Panc1 (cell line): ENCODE measurements around the gene TUFT1. TPM values are rescaled to one million over a fixed set of nuclear protein-coding genes. Genes with fewer than 3 reads are reported as not detected.

ENCODE experiments used
- ATAC-seq: fragments of 200-7000 bp; cut with Tn5 transposase; 2 replicates; pipeline ENCODE4 v1.9.1; 2020; ENCODE audit warnings: mild to moderate bottlenecking, moderate library complexity
- BruUV-seq: library from RNA; stranded (reverse); fragments of 400-500 nt; replicated peaks from 2 replicates; lab custom pipeline; 2021; lab: Mats Ljungman, UMichigan
- CTCF ChIA-PET: fragments of 300-600 bp; sonication (Branson Sonifier 250); formaldehyde crosslinking; loops from one replicate; lab custom pipeline; 2022; ENCODE audit warnings: antibody characterized with exemption; lab: Charles Lee
- POLR2A ChIA-PET: fragments of 300-600 bp; sonication (Branson Sonifier 250); formaldehyde crosslinking; loops from one replicate; lab custom pipeline; 2022; ENCODE audit warnings: antibody characterized with exemption; lab: Charles Lee
- DNase-seq: peaks from one replicate; pipeline ENCODE4 v3.0.0-alpha.2; 2010; ENCODE audit warnings: low read depth, low spot score
- H3K27ac ChIP-seq: 2 replicates; pipeline ENCODE4 v1.5.1; 2011; ENCODE audit warnings: mild to moderate bottlenecking, low read length, inconsistent platforms
- H3K27me3 ChIP-seq: fragments of 200-500 bp; sonication (Bioruptor generic); 2 replicates; pipeline ENCODE4 v1.6.0; 2014; ENCODE audit warnings: low read length, inconsistent platforms; ENCODE audit not compliant: control insufficient read depth, insufficient read depth
- H3K36me3 ChIP-seq: fragments of 200-500 bp; sonication (Bioruptor generic); 2 replicates; pipeline ENCODE4 v1.5.1; 2014; ENCODE audit warnings: inconsistent platforms, mild to moderate bottlenecking, low read length, moderate library complexity; ENCODE audit not compliant: control insufficient read depth, insufficient read depth
- H3K4me1 ChIP-seq: 2 replicates; pipeline ENCODE4 v1.5.1; 2011; ENCODE audit warnings: inconsistent platforms, mild to moderate bottlenecking, low read length, moderate library complexity; ENCODE audit not compliant: control insufficient read depth, insufficient read depth
- H3K4me3 ChIP-seq, 2 experiments: 2 replicates each; pipeline ENCODE4 v1.5.1; 2011 to 2012; ENCODE audit warnings: low read depth in 2 of 2, low read length in 2 of 2, mild to moderate bottlenecking in 2 of 2, inconsistent platforms in 1 of 2, moderate library complexity in 1 of 2
- H3K9me3 ChIP-seq: fragments of 200-500 bp; sonication (Bioruptor generic); 2 replicates; pipeline ENCODE4 v1.5.1; 2014; ENCODE audit warnings: low read depth, mild to moderate bottlenecking, inconsistent platforms, low read length, moderate library complexity; ENCODE audit not compliant: control insufficient read depth, insufficient read depth
- POLR2AphosphoS5 ChIP-seq: IDR thresholded peaks from 2 replicates; pipeline ENCODE4 v1.6.1; 2012; ENCODE audit warnings: mild to moderate bottlenecking, low read depth, low read length, moderate library complexity
- SIN3A ChIP-seq: IDR thresholded peaks from 2 replicates; pipeline ENCODE4 v1.6.1; 2012; ENCODE audit warnings: low read depth, mild to moderate bottlenecking, low read length, moderate library complexity, borderline replicate concordance; ENCODE audit not compliant: insufficient read depth
- TCF7L2 ChIP-seq: IDR thresholded peaks from 2 replicates; pipeline ENCODE4 v1.6.1; 2011; ENCODE audit warnings: mild to moderate bottlenecking, low read depth, low read length, inconsistent platforms
- in situ Hi-C: cut with HindIII; loops from 2 replicates; pipeline ENCODE4 v1.10.0; 2016; ENCODE audit warnings: low sequenced_read_pairs, low pct_unique_long_range_greater_than_20kb
- intact Hi-C: fragments of 100-400 bp; cut with micrococcal nuclease; formaldehyde crosslinking; loops from one replicate; pipeline ENCODE4 v1.10.0; 2022; ENCODE audit not compliant: unreplicated experiment
- total RNA-seq: library from RNA; stranded (reverse); gene quantifications from one replicate; pipeline ENCODE4 v1.2.1, GENCODE V29; 2021; ENCODE audit not compliant: unreplicated experiment
- TF ChIP-seq, protein P1 (sequence below): fragments of 450-650 bp; IDR thresholded peaks from 2 replicates; pipeline ENCODE4 v1.5.1; 2017; ENCODE audit warnings: mild to moderate bottlenecking
- TF ChIP-seq, protein P2 (sequence below), 2 experiments: IDR thresholded peaks; 2 replicates each; pipeline ENCODE4 v1.6.1; 2011 to 2012; ENCODE audit warnings: low read depth in 2 of 2, control low read depth in 1 of 2, low read length in 1 of 2, mild to moderate bottlenecking in 1 of 2, moderate library complexity in 1 of 2; ENCODE audit not compliant: insufficient read depth in 1 of 2

Gene TUFT1
- total RNA-seq, 1 experiment from 2014 or later = 66.4 TPM

GRCh38 chr1:151540982-151541377 is 871 bp downstream of the TUFT1 start:
- Histone ChIP-seq H3K4me1 (peaks cover 35% of the 10 kb centered on the region), H3K9me3 (no peaks in the 10 kb centered on the region), H3K36me3 (no peaks in the 10 kb centered on the region), H3K4me3 (peak overlapping the region; percentile 85 to 98), H3K27me3 (no peaks in the 10 kb centered on the region), H3K27ac (peak overlapping the region; percentile 87)
- ChIA-PET POLR2A (interaction anchor here (0.6 to 0.7 kb wide), 3 partner anchors 13 to 324 kb away, joined by 3 to 7 read pairs (median 6); no protein-coding TSS in a partner anchor), CTCF (no interaction called here)
- in situ Hi-C loops = no loop called here
- ATAC-seq (peak; percentile 6; the same call in 1 of the 2 replicates), DNase-seq (no peak)
- TF ChIP-seq, protein P1, sequence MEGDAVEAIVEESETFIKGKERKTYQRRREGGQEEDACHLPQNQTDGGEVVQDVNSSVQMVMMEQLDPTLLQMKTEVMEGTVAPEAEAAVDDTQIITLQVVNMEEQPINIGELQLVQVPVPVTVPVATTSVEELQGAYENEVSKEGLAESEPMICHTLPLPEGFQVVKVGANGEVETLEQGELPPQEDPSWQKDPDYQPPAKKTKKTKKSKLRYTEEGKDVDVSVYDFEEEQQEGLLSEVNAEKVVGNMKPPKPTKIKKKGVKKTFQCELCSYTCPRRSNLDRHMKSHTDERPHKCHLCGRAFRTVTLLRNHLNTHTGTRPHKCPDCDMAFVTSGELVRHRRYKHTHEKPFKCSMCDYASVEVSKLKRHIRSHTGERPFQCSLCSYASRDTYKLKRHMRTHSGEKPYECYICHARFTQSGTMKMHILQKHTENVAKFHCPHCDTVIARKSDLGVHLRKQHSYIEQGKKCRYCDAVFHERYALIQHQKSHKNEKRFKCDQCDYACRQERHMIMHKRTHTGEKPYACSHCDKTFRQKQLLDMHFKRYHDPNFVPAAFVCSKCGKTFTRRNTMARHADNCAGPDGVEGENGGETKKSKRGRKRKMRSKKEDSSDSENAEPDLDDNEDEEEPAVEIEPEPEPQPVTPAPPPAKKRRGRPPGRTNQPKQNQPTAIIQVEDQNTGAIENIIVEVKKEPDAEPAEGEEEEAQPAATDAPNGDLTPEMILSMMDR = no peak
- TF ChIP-seq SIN3A (no peak), TCF7L2 (no peak), POLR2AphosphoS5 (no peak)
- TF ChIP-seq, protein P2, sequence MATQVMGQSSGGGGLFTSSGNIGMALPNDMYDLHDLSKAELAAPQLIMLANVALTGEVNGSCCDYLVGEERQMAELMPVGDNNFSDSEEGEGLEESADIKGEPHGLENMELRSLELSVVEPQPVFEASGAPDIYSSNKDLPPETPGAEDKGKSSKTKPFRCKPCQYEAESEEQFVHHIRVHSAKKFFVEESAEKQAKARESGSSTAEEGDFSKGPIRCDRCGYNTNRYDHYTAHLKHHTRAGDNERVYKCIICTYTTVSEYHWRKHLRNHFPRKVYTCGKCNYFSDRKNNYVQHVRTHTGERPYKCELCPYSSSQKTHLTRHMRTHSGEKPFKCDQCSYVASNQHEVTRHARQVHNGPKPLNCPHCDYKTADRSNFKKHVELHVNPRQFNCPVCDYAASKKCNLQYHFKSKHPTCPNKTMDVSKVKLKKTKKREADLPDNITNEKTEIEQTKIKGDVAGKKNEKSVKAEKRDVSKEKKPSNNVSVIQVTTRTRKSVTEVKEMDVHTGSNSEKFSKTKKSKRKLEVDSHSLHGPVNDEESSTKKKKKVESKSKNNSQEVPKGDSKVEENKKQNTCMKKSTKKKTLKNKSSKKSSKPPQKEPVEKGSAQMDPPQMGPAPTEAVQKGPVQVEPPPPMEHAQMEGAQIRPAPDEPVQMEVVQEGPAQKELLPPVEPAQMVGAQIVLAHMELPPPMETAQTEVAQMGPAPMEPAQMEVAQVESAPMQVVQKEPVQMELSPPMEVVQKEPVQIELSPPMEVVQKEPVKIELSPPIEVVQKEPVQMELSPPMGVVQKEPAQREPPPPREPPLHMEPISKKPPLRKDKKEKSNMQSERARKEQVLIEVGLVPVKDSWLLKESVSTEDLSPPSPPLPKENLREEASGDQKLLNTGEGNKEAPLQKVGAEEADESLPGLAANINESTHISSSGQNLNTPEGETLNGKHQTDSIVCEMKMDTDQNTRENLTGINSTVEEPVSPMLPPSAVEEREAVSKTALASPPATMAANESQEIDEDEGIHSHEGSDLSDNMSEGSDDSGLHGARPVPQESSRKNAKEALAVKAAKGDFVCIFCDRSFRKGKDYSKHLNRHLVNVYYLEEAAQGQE (IDR thresholded peaks at IDR 0.05; ENCODE audit: insufficient read depth in 1 of 2, low read depth in 2 of 2, low read length in 1 of 2) = no peak
- no TSS peak for BruUV-seq
- intact Hi-C loops = loop anchor here (10.0 kb wide), 1 partner anchor 96 kb away; no protein-coding TSS in a partner anchor

DNA sequence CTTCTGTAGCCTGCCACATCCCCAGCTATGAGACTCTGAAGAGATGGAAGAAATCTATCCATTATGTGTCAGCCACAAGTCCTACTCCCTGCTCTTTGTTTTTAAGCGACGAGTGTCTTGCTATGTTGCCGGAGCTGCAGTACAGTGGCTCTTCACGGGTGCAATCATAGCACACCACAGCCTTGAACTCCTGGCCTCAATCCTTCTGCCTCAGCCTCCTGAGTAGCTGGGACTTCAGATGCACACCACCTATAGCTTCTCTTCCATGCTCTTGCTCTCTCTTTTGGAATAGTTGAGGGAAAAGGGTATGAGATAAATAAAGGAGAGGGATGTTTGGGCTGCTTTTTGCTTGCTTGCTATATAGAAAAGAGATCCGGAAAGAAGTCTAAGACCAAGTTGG is 1.6 kb downstream of the TUFT1 start:
- H3K4me1 ChIP-seq = peaks cover 41% of the 10 kb centered on the region
- ATAC-seq (no peak), DNase-seq (no peak)
- CTCF ChIA-PET = interaction anchor here (0.6 kb wide), 1 partner anchor 31 kb away, joined by 3 read pairs; no protein-coding TSS in a partner anchor
- H3K4me3 ChIP-seq = peak overlapping the region; percentile 85 to 98
- no peaks in the 10 kb centered on the region for H3K9me3 ChIP-seq
- TF ChIP-seq SIN3A (no peak), POLR2AphosphoS5 (no peak)
- TF ChIP-seq, protein P1 = no peak
- in situ Hi-C loops = no loop called here
- no peaks in the 10 kb centered on the region for H3K27me3 ChIP-seq
- no TSS peak for BruUV-seq
- POLR2A ChIA-PET = no interaction called here
- H3K36me3 ChIP-seq = no peaks in the 10 kb centered on the region
- intact Hi-C loops = loop anchor here (10.0 kb wide), 1 partner anchor 97 kb away; no protein-coding TSS in a partner anchor
- peak overlapping the region; percentile 87 for H3K27ac ChIP-seq
